Spleen (tissue), 7 donors: Measurements from ENCODE around the gene CRYBG3.

Experiments
- POLR2AphosphoS5 ChIP-seq, 3 donors: sonication (generic); formaldehyde crosslinking; IDR thresholded peaks; one replicate each; pipeline ENCODE4 v1.5.1; 2017; ENCODE audit warnings: antibody characterized with exemption in 3 of 3
- TF ChIP-seq, protein P1 (sequence below), 11 experiments: fragments of 200-600 bp in 7 of 11; fragments of 450-650 bp in 4 of 11; sonication (generic) in 4 of 11; IDR thresholded peaks in 8 of 11; conservative IDR thresholded peaks in 3 of 11; 1 replicate in 7 of 11; 2 replicates in 4 of 11; pipeline versions ENCODE4 v1.4.0 to v1.8.0; 2016 to 2021; ENCODE audit warnings: antibody characterized with exemption in 11 of 11, inconsistent platforms in 4 of 11, mild to moderate bottlenecking in 1 of 11
- donor health status: DM: no; HTN: no; CAD: no; lungs with moderate emphysema.
- donor health status: DM: no; HTN: no; CAD: no.
- donor health status: DM: no; HTN: no; CAD: no.

GRCh38 chr3:97970956-97971620 is 149.3 kb downstream of the CRYBG3 start:
- TF ChIP-seq, protein P1, sequence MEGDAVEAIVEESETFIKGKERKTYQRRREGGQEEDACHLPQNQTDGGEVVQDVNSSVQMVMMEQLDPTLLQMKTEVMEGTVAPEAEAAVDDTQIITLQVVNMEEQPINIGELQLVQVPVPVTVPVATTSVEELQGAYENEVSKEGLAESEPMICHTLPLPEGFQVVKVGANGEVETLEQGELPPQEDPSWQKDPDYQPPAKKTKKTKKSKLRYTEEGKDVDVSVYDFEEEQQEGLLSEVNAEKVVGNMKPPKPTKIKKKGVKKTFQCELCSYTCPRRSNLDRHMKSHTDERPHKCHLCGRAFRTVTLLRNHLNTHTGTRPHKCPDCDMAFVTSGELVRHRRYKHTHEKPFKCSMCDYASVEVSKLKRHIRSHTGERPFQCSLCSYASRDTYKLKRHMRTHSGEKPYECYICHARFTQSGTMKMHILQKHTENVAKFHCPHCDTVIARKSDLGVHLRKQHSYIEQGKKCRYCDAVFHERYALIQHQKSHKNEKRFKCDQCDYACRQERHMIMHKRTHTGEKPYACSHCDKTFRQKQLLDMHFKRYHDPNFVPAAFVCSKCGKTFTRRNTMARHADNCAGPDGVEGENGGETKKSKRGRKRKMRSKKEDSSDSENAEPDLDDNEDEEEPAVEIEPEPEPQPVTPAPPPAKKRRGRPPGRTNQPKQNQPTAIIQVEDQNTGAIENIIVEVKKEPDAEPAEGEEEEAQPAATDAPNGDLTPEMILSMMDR (IDR thresholded peaks at IDR 0.05 in 8 of 11, conservative IDR thresholded peaks at IDR 0.05 in 3 of 11) = no peak
- TF ChIP-seq POLR2AphosphoS5 (IDR thresholded peaks at IDR 0.05) = no peak
